Left ventricle myocardium inferior (tissue), 1 donor: ENCODE results near the gene CYP26C1. TPM values are rescaled to one million over a fixed set of nuclear protein-coding genes. Genes with fewer than 3 reads are reported as not detected.
A peak's percentile ranks its signal among the peaks of the same experiment; 100 is the strongest.

Experiments
- DNase-seq: peaks from one replicate; pipeline ENCODE4 v3.0.0-alpha.2; 2020
- H3K27ac ChIP-seq: fragments of 200-600 bp; replicated peaks from 2 replicates; pipeline ENCODE4 v1.8.0; 2021
- H3K27me3 ChIP-seq: fragments of 200-600 bp; 2 replicates; pipeline ENCODE4 v1.8.0; 2021; ENCODE audit warnings: low read depth
- H3K36me3 ChIP-seq: fragments of 200-600 bp; 2 replicates; pipeline ENCODE4 v1.8.0; 2021
- H3K4me1 ChIP-seq: fragments of 200-600 bp; 2 replicates; pipeline ENCODE4 v1.8.0; 2021
- H3K4me3 ChIP-seq: fragments of 200-600 bp; 2 replicates; pipeline ENCODE4 v1.8.0; 2021; ENCODE audit warnings: mild to moderate bottlenecking, moderate library complexity
- H3K9me3 ChIP-seq: fragments of 200-600 bp; replicated peaks from 2 replicates; pipeline ENCODE4 v1.8.0; 2021
- intact Hi-C: fragments of 100-400 bp; cut with micrococcal nuclease; formaldehyde crosslinking; loops from one replicate; pipeline ENCODE4 v1.11.0; 2022
- total RNA-seq: library from RNA; stranded (reverse); fragmentation: NEBNext Ultra II Directional; extraction: Animal tissue kit (Norgen Biotek cat#: 25700); gene quantifications from one replicate; pipeline ENCODE4 v1.2.1, GENCODE V29; 2021
- TF ChIP-seq, protein P1 (sequence below): fragments of 200-600 bp; IDR thresholded peaks from 2 replicates; pipeline ENCODE4 v1.8.0; 2021; ENCODE audit warnings: antibody characterized with exemption, mild to moderate bottlenecking, borderline replicate concordance
- donor health status: DM: no; HTN: yes; CAD: no; lungs with severe emphysema.

CYP26C1 gene
- total RNA-seq, 1 donor from 2014 or later = not detected

GRCh38 chr10:93061594-93062513, 1.3 kb downstream of the CYP26C1 start:
- no peak for DNase-seq
- intact Hi-C loops = no loop called here
- H3K27me3 ChIP-seq = peaks cover 98% of the 10 kb centered on the region

GRCh38 chr10:93062514-93063143, 2.0 kb downstream of the CYP26C1 start:
- H3K27me3 ChIP-seq = peaks cover 98% of the 10 kb centered on the region
- peaks cover 45% of the 10 kb centered on the region for H3K4me1 ChIP-seq

More at GRCh38 chr10:93061594-93062513, 1.3 kb downstream of the CYP26C1 start:
- Histone ChIP-seq H3K36me3 (peaks cover 17% of the 10 kb centered on the region), H3K27ac (no peak overlapping the region), H3K4me3 (peak overlapping the region; percentile 54), H3K9me3 (no peaks in the 10 kb centered on the region), H3K4me1 (peaks cover 45% of the 10 kb centered on the region)
- TF ChIP-seq, protein P1, sequence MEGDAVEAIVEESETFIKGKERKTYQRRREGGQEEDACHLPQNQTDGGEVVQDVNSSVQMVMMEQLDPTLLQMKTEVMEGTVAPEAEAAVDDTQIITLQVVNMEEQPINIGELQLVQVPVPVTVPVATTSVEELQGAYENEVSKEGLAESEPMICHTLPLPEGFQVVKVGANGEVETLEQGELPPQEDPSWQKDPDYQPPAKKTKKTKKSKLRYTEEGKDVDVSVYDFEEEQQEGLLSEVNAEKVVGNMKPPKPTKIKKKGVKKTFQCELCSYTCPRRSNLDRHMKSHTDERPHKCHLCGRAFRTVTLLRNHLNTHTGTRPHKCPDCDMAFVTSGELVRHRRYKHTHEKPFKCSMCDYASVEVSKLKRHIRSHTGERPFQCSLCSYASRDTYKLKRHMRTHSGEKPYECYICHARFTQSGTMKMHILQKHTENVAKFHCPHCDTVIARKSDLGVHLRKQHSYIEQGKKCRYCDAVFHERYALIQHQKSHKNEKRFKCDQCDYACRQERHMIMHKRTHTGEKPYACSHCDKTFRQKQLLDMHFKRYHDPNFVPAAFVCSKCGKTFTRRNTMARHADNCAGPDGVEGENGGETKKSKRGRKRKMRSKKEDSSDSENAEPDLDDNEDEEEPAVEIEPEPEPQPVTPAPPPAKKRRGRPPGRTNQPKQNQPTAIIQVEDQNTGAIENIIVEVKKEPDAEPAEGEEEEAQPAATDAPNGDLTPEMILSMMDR = no peak

GRCh38 chr10:93063144-93063976, 2.8 kb downstream of the CYP26C1 start:
- peaks cover 98% of the 10 kb centered on the region for H3K27me3 ChIP-seq
- H3K4me1 ChIP-seq = peaks cover 49% of the 10 kb centered on the region
- no peak for DNase-seq

More at GRCh38 chr10:93062514-93063143, 2.0 kb downstream of the CYP26C1 start:
- no peak for DNase-seq
- intact Hi-C loops = no loop called here
- H3K9me3 ChIP-seq = no peaks in the 10 kb centered on the region
- H3K4me3 ChIP-seq = peak overlapping the region; percentile 54
- TF ChIP-seq, protein P1 = peak; percentile 44
- H3K36me3 ChIP-seq = peaks cover 16% of the 10 kb centered on the region
- H3K27ac ChIP-seq = no peak overlapping the region

DNA sequence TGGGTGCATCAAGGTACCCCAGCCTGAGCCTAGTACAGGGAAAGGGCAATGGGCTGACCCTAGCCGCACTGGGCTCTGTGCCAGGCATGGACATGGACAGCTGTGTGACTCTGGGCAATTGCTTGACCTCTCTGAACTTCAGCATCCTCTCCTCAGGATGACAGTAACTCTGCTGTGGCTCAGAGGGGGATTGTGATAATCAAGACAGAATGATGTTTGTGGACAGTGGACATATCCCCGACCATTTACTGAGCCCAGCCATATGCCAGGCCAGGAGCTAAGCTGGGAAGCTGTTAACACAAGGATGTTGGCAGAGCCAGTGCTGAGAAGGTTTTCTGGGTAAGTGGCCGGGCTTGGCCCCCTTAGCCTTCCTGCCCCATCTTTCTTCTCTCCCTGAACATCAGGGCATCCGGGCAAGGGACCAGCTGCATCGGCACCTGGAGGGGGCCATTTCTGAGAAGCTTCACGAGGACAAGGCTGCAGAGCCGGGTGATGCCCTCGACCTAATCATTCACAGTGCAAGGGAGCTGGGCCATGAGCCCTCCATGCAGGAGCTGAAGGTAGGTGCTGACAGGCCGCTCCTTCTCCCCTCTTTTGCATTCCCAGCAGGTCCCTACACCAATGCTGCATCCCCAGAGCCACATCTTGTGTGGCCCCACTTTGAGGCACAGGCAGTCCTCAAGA, 3.5 kb downstream of the CYP26C1 start:
- intact Hi-C loops = no loop called here
- Histone ChIP-seq H3K4me1 (peaks cover 56% of the 10 kb centered on the region), H3K36me3 (peaks cover 4% of the 10 kb centered on the region), H3K27ac (no peak overlapping the region), H3K27me3 (peaks cover 100% of the 10 kb centered on the region), H3K9me3 (no peaks in the 10 kb centered on the region), H3K4me3 (no peak overlapping the region)
- TF ChIP-seq, protein P1 = no peak
- DNase-seq = no peak

More at GRCh38 chr10:93063144-93063976, 2.8 kb downstream of the CYP26C1 start:
- Histone ChIP-seq H3K36me3 (peaks cover 10% of the 10 kb centered on the region), H3K9me3 (no peaks in the 10 kb centered on the region), H3K4me3 (peak overlapping the region; percentile 54), H3K27ac (no peak overlapping the region)
- intact Hi-C loops = no loop called here
- TF ChIP-seq, protein P1 = no peak
